ENCODE data around the gene MGLL. TPM values are rescaled to one million over a fixed set of nuclear protein-coding genes. Genes with fewer than 3 reads are reported as not detected.

Gene MGLL
- total RNA-seq, 1 experiment from 2014 or later: 12.6 TPM

- no peaks in the 10 kb centered on the region for H3K9me3 Mint-ChIP-seq (ENCODE audit: unreplicated experiment)
- BruUV-seq (replicated peaks): no TSS peak
- H3K27me3 Mint-ChIP-seq (ENCODE audit: insufficient read depth, unreplicated experiment): no peaks in the 10 kb centered on the region
- CTCF ChIA-PET: no interaction called here
- H3K36me3 Mint-ChIP-seq (ENCODE audit: insufficient read depth, unreplicated experiment): no peaks in the 10 kb centered on the region
- no peak overlapping the region for H3K4me3 Mint-ChIP-seq (ENCODE audit: unreplicated experiment)
- POLR2A ChIA-PET: no interaction called here
- H3K4me1 Mint-ChIP-seq (ENCODE audit: insufficient read depth, unreplicated experiment): peaks cover 30% of the 10 kb centered on the region
- DNase-seq (ENCODE audit: unreplicated experiment): no peak
- intact Hi-C loops (cut with micrococcal nuclease): no loop called here
- H3K27ac Mint-ChIP-seq (ENCODE audit: low read depth, unreplicated experiment): no peak overlapping the region
- TF ChIP-seq CTCF (IDR thresholded peaks at IDR 0.05; ENCODE audit: unreplicated experiment): no peak
Observed at GRCh38 chr3:127787071-127787490, 35.2 kb downstream of the MGLL start.

GRCh38 chr3:127786353-127787070, 35.8 kb downstream of the MGLL start:
- intact Hi-C loops (cut with micrococcal nuclease): no loop called here
- H3K27ac Mint-ChIP-seq (ENCODE audit: low read depth, unreplicated experiment): no peak overlapping the region
- ChIA-PET CTCF (no interaction called here), POLR2A (no interaction called here)
- H3K9me3 Mint-ChIP-seq (ENCODE audit: unreplicated experiment): no peaks in the 10 kb centered on the region
- no peak for TF ChIP-seq CTCF (IDR thresholded peaks at IDR 0.05; ENCODE audit: unreplicated experiment)
- DNase-seq (ENCODE audit: unreplicated experiment): no peak
- no TSS peak for BruUV-seq (replicated peaks)
- H3K27me3 Mint-ChIP-seq (ENCODE audit: insufficient read depth, unreplicated experiment): no peaks in the 10 kb centered on the region
- no peak overlapping the region for H3K4me3 Mint-ChIP-seq (ENCODE audit: unreplicated experiment)
- peaks cover 24% of the 10 kb centered on the region for H3K4me1 Mint-ChIP-seq (ENCODE audit: insufficient read depth, unreplicated experiment)
- no peaks in the 10 kb centered on the region for H3K36me3 Mint-ChIP-seq (ENCODE audit: insufficient read depth, unreplicated experiment)

GRCh38 chr3:127785711-127786265, 36.5 kb downstream of the MGLL start:
- Mint-ChIP-seq H3K27ac (ENCODE audit: low read depth, unreplicated experiment) (no peak overlapping the region), H3K9me3 (ENCODE audit: unreplicated experiment) (no peaks in the 10 kb centered on the region), H3K4me3 (ENCODE audit: unreplicated experiment) (no peak overlapping the region), H3K36me3 (ENCODE audit: insufficient read depth, unreplicated experiment) (no peaks in the 10 kb centered on the region), H3K27me3 (ENCODE audit: insufficient read depth, unreplicated experiment) (no peaks in the 10 kb centered on the region), H3K4me1 (ENCODE audit: insufficient read depth, unreplicated experiment) (peaks cover 22% of the 10 kb centered on the region)
- no peak for TF ChIP-seq CTCF (IDR thresholded peaks at IDR 0.05; ENCODE audit: unreplicated experiment)
- CTCF ChIA-PET: interaction anchor here (0.8 to 1.2 kb wide), 2 partner anchors 36 to 90 kb away, joined by 3 read pairs; no protein-coding TSS in a partner anchor
- POLR2A ChIA-PET: no interaction called here
- no peak for DNase-seq (ENCODE audit: unreplicated experiment)
- BruUV-seq (replicated peaks): no TSS peak
- intact Hi-C loops (cut with micrococcal nuclease): no loop called here

- Mint-ChIP-seq H3K4me1 (ENCODE audit: insufficient read depth, unreplicated experiment) (peaks cover 22% of the 10 kb centered on the region), H3K9me3 (ENCODE audit: unreplicated experiment) (no peaks in the 10 kb centered on the region), H3K27me3 (ENCODE audit: insufficient read depth, unreplicated experiment) (no peaks in the 10 kb centered on the region), H3K36me3 (ENCODE audit: insufficient read depth, unreplicated experiment) (no peaks in the 10 kb centered on the region), H3K4me3 (ENCODE audit: unreplicated experiment) (no peak overlapping the region), H3K27ac (ENCODE audit: low read depth, unreplicated experiment) (no peak overlapping the region)
- DNase-seq (ENCODE audit: unreplicated experiment): no peak
- no TSS peak for BruUV-seq (replicated peaks)
- CTCF ChIA-PET: interaction anchor here (0.8 to 1.2 kb wide), 2 partner anchors 36 to 89 kb away, joined by 3 read pairs; no protein-coding TSS in a partner anchor
- POLR2A ChIA-PET: interaction anchor here (1.3 kb wide), 1 partner anchor 17 kb away, joined by 3 read pairs; no protein-coding TSS in a partner anchor
- no peak for TF ChIP-seq CTCF (IDR thresholded peaks at IDR 0.05; ENCODE audit: unreplicated experiment)
- intact Hi-C loops (cut with micrococcal nuclease): no loop called here
Observed at GRCh38 chr3:127784865-127785710, 37.2 kb downstream of the MGLL start.

All from MCF 10A (cell line).